Upper lobe of left lung (tissue), 4 donors: ENCODE results near the gene FOXE1.

Experiments
- EP300 ChIP-seq, 4 donors: sonication (generic); formaldehyde crosslinking; IDR thresholded peaks; one replicate each; pipeline ENCODE4 v1.5.1; 2017; ENCODE audit warnings: antibody characterized with exemption in 4 of 4, control low read depth in 2 of 4
- TF ChIP-seq, protein P1 (sequence below), 6 experiments: fragments of 450-650 bp in 4 of 6; fragments of 200-600 bp in 2 of 6; sonication (generic) in 2 of 6; IDR thresholded peaks; one replicate each; pipeline ENCODE4 v1.5.1; 2016 to 2019; ENCODE audit warnings: antibody characterized with exemption in 6 of 6

DNA sequence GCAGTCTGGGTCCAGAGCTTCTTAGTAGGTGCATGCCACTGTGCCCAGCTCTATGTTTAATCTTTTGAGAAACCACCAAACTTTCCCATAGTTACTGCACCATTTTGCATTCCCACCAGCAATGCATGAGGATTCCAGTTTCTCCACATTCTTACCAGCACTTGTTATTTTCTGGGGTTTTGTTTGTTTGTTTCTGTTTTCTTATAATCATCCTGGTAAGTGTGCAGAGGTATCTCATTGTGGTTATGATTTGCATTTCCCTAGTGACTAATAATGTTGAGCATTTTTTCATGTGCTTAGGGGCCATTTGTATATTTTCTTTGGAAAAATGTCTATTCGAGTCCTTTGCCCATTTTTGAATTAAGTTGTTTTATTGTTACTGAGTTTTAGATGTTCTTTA, 11.4 kb downstream of the FOXE1 start:
- TF ChIP-seq, protein P1, sequence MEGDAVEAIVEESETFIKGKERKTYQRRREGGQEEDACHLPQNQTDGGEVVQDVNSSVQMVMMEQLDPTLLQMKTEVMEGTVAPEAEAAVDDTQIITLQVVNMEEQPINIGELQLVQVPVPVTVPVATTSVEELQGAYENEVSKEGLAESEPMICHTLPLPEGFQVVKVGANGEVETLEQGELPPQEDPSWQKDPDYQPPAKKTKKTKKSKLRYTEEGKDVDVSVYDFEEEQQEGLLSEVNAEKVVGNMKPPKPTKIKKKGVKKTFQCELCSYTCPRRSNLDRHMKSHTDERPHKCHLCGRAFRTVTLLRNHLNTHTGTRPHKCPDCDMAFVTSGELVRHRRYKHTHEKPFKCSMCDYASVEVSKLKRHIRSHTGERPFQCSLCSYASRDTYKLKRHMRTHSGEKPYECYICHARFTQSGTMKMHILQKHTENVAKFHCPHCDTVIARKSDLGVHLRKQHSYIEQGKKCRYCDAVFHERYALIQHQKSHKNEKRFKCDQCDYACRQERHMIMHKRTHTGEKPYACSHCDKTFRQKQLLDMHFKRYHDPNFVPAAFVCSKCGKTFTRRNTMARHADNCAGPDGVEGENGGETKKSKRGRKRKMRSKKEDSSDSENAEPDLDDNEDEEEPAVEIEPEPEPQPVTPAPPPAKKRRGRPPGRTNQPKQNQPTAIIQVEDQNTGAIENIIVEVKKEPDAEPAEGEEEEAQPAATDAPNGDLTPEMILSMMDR (IDR thresholded peaks at IDR 0.05): no peak
- TF ChIP-seq EP300 (IDR thresholded peaks at IDR 0.05): no peak
